GM18508 (cell line): ENCODE measurements around the gene HS3ST1.
"Not testable (repeated sequence)": the region's sequence is repeated elsewhere in the genome, so short reads cannot be mapped to it uniquely, and the experiment has no call there.

Source experiments
- ATAC-seq: cut with Tn5 transposase; IDR thresholded peaks from one replicate; pipeline ENCODE4 v1.9.1; 2021; ENCODE audit warnings: moderate number of reproducible peaks; ENCODE audit not compliant: insufficient read depth, unreplicated experiment

The HS3ST1 gene

GRCh38 chr4:11408233-11408967, 20.3 kb downstream of the HS3ST1 start:
- no peak for ATAC-seq

- ATAC-seq, result no peak
These were observed 21.1 kb downstream of the HS3ST1 start for GRCh38 chr4:11407551-11407950.

DNA sequence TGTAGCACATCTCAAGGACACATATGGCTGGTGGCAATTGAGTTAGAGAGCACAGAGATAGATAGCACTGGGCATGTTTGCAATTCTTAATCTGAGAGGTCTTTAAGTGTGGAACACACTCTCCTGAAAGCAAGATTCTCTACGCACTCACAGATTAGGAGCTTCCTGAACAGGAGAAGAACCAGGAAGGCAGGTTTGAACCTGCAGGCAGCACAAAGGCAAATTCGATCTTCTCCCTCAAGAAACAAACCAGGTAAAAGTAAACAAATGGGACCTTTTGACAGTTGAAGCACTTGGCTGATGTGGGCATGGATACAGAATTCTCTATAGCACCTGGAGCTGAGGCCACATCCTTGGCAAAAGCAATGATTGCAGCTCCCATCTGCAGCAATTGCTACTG, 24.3 kb downstream of the HS3ST1 start:
- no peak for ATAC-seq

GRCh38 chr4:11402192-11402591, 26.5 kb downstream of the HS3ST1 start:
- ATAC-seq, result no peak

DNA sequence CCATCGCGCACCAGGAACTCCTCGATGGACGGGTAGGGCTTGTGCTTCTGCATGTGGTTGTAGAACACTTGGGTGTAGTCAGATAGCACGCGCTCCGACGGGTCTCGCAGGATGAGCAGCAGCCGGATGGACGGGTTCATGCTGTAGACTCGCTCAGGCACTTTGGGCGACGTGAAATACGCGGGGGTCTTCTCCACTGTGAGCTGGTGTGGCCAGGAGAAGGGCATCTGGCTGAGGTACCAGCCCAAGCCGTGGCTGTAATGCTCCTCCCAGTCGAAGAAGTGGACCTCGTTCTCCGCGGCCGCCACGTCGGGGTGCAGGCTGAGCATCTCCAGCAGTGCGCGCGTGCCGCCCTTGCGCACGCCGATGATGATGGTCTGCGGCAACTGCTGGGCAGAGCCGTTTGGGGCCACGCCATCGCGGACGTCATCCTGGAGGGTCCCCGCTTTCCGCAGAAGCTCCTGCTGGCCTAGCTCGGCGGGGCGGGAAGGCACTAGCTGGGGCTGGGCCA, 29.2 kb downstream of the HS3ST1 start:
- ATAC-seq, result no peak

DNA sequence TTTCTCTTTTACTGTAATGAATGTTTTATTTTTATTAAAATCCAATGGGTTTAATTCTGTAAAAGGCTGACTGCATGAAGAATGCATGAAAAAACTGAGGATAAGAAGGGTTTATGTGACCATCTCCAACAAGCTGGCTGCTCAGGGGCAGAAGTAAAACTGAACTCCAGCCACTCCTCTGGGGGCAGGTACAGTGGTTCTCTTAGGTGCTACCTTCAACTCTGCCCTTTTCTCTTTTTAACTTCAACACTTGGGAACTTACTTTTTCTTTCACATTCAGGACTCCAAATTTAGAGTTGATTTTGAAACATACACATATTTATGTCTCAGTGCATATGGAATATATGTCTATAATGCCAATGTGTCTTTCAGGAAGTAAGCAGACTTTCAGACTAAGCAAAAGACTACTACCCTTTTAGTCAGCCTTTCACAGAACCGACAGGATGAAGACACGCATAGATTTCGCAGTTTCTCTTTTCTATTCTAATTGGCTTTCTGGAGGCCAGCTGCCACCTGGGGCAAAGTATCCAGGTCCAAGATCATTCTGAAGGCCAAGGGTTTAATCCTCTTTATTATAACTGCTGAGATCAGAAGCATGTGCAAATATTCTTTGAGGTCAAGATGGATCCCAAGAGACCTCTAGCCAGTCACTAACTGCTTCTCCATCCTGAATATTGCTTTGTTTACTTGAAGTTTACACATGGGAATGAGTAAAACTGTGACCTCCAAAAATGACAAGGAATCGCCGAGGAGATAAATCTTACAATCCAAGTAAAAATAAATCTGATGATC, 30.7 kb downstream of the HS3ST1 start:
- ATAC-seq, result no peak

DNA sequence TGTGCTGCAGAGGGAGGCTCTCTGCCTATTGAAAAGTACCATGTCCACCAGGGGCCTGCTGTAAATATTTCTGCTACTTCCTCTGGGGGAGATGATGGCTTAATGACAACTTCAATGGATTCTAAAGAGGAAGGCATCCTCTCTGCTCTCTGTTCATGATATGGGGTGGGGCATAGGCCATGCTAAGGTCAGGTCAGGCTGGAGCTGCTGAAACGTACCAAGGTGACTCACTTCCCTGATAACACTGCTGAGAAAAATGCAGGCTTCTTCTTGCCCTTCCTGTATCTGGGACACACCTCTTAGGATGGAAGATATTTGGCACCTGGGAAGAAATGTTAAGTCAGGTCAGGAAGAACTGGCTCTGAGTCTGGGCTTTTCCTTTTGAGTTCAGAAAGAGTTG, 31.5 kb downstream of the HS3ST1 start:
- no peak for ATAC-seq

GRCh38 chr4:11393551-11393950, 35.1 kb downstream of the HS3ST1 start:
- ATAC-seq, result no peak

GRCh38 chr4:11384072-11384471, 44.6 kb downstream of the HS3ST1 start:
- ATAC-seq, result not testable (repeated sequence)

DNA sequence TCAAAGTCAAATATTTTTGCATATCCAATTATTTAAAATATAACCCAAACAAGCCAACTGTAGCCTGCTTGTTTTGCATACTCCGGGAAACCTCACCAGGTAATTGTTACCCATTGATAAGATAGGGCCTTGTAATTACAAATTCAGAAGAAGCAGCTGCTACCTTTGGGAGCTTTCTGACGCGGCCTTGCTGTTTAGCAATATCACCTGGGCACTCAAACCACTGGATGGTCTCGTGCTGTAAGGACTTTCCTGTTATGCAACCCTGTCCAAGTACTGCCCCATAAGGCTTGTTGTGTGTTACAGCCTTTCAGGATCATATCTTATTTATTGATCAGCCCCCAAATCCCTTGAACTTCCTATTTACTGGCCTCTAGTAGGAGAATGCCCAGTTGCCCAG, 52.1 kb downstream of the HS3ST1 start:
- ATAC-seq, result no peak

DNA sequence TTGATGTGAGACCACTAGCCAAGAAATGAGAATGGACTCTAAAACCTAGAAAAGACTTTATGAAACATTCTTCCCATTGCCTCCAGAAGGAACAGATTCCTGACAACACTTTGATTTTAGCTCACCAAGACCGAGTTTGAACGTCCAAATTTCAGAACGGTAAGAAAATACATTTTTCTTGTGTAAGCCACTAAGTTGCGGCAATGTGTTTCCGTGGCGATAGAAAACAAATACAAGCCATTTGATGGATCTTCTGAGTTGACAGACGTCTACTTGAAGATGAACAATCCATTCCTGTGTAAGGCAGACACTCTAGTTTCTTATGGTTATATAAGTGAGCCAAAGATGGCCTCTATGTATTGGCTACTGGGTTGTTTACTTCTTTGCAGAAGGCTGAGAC, 52.5 kb downstream of the HS3ST1 start:
- no peak for ATAC-seq

DNA sequence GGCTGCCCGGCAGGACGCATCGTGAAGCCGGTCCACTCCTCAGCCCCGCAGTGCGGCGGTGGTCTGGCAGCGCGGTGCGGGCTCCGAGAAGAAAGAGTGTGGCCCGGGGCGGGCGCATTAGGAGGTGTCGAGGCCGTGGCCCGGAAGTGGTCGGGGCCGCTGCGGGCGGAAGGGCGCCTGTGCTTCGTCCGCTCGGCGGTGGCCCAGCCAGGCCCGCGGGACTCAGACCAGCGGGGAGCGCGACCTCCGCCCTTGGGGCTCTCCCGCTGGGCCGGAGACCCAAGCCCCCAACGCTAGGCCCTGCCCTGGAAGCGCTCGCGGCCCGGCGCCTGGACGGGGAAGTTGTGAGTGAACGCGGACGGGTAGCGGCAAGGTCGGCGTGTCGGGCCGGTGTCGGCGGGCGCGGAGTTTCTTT, 60.0 kb downstream of the HS3ST1 start:
- no peak for ATAC-seq

- no peak for ATAC-seq
These were observed 61.3 kb downstream of the HS3ST1 start for GRCh38 chr4:11367371-11367770.

DNA sequence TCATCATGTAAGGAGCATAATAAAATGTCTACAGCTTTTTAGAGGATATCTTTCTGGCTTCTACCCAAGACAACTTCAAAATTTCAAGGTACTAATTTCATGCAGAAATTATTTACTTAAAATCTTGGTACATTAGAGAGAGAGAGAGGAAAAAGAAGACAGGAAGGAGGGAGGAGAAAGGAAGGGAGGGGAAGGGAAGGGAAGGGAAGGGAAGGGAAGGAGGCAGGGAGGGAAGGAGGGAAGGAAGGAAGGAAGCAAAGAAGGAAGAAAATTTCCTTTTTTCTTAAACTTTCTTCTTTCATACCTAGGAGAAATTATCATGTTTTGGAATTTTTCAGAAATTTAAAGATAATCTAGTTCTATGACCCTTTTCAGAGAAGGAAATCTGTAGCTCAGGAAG, 61.8 kb downstream of the HS3ST1 start:
- ATAC-seq, result no peak

DNA sequence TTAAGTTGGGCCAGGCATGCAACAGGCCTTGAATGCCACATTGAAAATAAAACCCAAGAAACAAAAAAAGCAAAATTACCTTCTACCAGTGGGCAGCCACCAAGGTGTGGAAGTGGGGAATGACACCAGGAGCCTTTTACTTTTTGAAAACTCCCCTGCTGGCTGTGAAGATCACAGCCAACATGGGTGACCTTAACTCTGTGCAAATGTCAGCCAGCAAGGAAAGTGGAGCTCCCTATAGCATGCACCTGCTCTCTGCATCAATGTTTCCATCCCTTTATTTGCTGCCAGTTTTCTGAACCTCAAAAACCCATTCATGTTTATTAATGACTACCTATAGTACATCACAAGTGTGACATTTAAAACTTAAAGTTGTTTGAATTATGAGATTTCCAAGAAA, 63.7 kb downstream of the HS3ST1 start:
- ATAC-seq, result no peak

GRCh38 chr4:11359591-11359990, 69.1 kb downstream of the HS3ST1 start:
- no peak for ATAC-seq

- no peak for ATAC-seq
These were observed 73.5 kb downstream of the HS3ST1 start for GRCh38 chr4:11355226-11355625.

DNA sequence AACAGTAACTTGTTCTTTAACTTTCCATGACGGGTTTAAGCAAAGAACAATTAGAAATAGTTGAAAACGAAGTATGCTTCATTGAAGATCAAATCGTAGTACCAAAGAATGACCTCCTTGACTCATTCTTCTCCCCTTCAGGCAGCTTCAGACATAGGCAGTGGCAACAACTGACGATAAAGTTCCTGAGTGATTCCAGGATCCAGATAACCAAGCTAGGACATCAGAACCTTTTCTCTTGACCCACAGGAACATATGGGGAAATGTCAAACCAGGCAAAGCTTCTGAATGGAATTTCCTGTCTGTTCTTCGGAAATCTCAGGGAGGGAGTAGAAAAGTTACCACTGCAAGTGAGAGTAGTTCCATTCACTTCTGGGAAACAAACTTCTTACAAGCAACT, 74.2 kb downstream of the HS3ST1 start:
- no peak for ATAC-seq

- ATAC-seq, result no peak
These were observed 80.1 kb downstream of the HS3ST1 start for GRCh38 chr4:11348449-11349088.

GRCh38 chr4:11344916-11345315, 83.8 kb downstream of the HS3ST1 start:
- ATAC-seq, result no peak

DNA sequence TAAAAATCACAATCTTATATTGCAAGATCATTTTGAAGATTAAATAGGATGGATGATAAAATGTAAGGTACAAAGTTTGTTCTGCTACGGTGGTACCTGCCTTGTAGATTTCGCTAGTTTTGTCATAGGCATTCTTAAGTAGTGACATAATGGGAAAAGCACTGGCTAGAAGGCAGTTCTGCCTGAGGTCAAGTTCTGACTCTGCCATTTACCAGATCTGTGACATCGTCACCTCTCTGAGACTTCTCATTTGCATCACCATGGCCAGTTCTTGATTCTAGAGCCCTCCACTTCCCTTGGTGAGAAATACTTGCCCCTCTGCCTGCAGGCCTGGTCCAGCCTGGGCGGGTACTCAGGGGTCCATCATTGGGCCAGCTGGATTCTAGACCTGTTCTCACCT, 85.2 kb downstream of the HS3ST1 start:
- no peak for ATAC-seq
